Measurements from ENCODE around the gene TFDP2. TPM values are rescaled to one million over a fixed set of nuclear protein-coding genes. Genes with fewer than 3 reads are reported as not detected.

Gene TFDP2
- total RNA-seq, 2 experiments from 2014 or later, result 99.9 to 169 TPM

DNA sequence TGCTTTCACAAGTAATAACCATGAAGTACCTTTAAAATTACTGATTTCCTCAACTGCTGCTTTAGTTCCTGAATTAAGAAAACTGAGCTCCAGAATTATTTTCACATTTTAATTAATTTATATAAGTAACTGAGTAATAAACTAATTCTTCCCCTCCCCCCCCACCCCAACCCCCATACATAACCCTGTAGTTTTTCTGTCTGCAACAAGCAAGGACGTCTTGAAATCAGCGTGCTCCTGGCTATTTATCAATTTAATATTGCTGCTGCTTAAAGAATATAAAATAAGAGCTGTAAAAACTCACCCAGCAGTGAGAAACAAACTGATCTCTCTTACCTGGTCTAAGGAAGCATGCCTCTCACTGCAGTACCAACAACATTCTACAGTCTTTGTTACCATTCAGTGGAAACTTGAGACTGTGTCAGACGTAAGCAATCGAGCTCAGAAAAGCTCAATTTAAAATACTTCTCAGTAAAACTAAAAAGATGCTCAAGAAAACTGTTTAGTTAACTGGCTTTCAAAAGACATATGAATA lies 121.0 kb downstream of the TFDP2 start:
- H2AFZ ChIP-seq (ENCODE audit: low read length), result peak overlapping the region; percentile 13; the same call in 1 of the 2 replicates
- peaks cover 38% of the 10 kb centered on the region for H3K36me3 ChIP-seq (ENCODE audit: insufficient read depth, low read length)
- DNase-seq (ENCODE audit: low spot score), result peak; percentile 92
- H3K4me3 ChIP-seq (ENCODE audit: low read depth, low read length, poor library complexity, severe bottlenecking), result peak overlapping the region; percentile 84
- peaks cover 57% of the 10 kb centered on the region for H3K4me1 ChIP-seq (ENCODE audit: insufficient read depth, low read length, poor library complexity, severe bottlenecking)
- BruUV-seq (replicated peaks), result no TSS peak
- H3K9me2 ChIP-seq (ENCODE audit: insufficient read depth, low read length), result no peaks in the 10 kb centered on the region
- POLR2A ChIA-PET, result interaction anchor here (0.6 to 2.2 kb wide), 26 partner anchors 8 to 549 kb away, joined by 3 to 11 read pairs (median 5); no protein-coding TSS in a partner anchor
- intact Hi-C loops (cut with micrococcal nuclease; ENCODE audit: unreplicated experiment), result loop anchor here (2.0 to 10.0 kb wide), 4 partner anchors 68 to 1946 kb away; partner anchors contain the start of genes DIPK2A, RNF7 and U2SURP
- peak overlapping the region; percentile 95 for H3K4me2 ChIP-seq (ENCODE audit: low read length)
- no peaks in the 10 kb centered on the region for H4K20me1 ChIP-seq (ENCODE audit: insufficient read depth, low read length)
- H3K27ac ChIP-seq (ENCODE audit: low read depth, low read length, poor library complexity, severe bottlenecking), result peak overlapping the region; percentile 80
- CTCF ChIA-PET (ENCODE audit: unreplicated experiment), result interaction anchor here (0.6 kb wide), 1 partner anchor 138 kb away, joined by 3 read pairs; no protein-coding TSS in a partner anchor
- H3K79me2 ChIP-seq (ENCODE audit: insufficient read depth, low read depth, low read length), result peaks cover 68% of the 10 kb centered on the region
- TF ChIP-seq CTCF (conservative IDR thresholded peaks at IDR 0.05; ENCODE audit: low read length) (no peak), EZH2phosphoT487 (IDR thresholded peaks at IDR 0.05; ENCODE audit: borderline replicate concordance, low read depth, low read length) (no peak)
- peaks cover 9% of the 10 kb centered on the region; the same call in 1 of the 2 replicates for H3K9me3 ChIP-seq (ENCODE audit: low read length)

DNA sequence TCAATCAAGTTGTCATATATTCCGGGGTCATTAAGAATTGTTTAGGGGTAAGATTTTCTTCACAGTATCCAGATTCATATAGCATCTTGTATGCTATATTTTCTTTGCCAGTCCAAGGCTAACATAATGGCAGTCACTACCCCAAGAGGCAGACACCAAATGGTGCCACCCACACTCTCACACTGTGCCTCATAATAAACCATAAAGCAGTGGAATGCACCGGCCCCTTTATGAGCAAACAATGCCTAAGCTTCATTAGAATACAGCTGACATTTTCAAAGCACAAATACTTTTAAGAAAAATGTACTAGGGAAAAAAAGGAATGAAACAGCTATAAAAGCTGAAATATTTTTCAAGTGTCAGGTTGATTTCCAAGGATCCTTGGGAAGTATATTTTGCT lies 121.6 kb downstream of the TFDP2 start:
- H2AFZ ChIP-seq (ENCODE audit: low read length), result no peak overlapping the region
- peaks cover 40% of the 10 kb centered on the region for H3K36me3 ChIP-seq (ENCODE audit: insufficient read depth, low read length)
- DNase-seq (ENCODE audit: low spot score), result peak; percentile 80
- CTCF ChIA-PET (ENCODE audit: unreplicated experiment), result no interaction called here
- intact Hi-C loops (cut with micrococcal nuclease; ENCODE audit: unreplicated experiment), result loop anchor here (2.0 to 10.0 kb wide), 4 partner anchors 69 to 1947 kb away; partner anchors contain the start of genes DIPK2A, RNF7 and U2SURP
- H3K27ac ChIP-seq (ENCODE audit: low read depth, low read length, poor library complexity, severe bottlenecking), result peak overlapping the region; percentile 80
- POLR2A ChIA-PET, result interaction anchor here (0.6 to 2.2 kb wide), 21 partner anchors 8 to 488 kb away, joined by 3 to 11 read pairs (median 5); no protein-coding TSS in a partner anchor
- no peaks in the 10 kb centered on the region for H3K9me2 ChIP-seq (ENCODE audit: insufficient read depth, low read length)
- H3K4me1 ChIP-seq (ENCODE audit: insufficient read depth, low read length, poor library complexity, severe bottlenecking), result peaks cover 63% of the 10 kb centered on the region
- H3K9me3 ChIP-seq (ENCODE audit: low read length), result peaks cover 9% of the 10 kb centered on the region; the same call in 1 of the 2 replicates
- peak overlapping the region; percentile 84 for H3K4me3 ChIP-seq (ENCODE audit: low read depth, low read length, poor library complexity, severe bottlenecking)
- H4K20me1 ChIP-seq (ENCODE audit: insufficient read depth, low read length), result no peaks in the 10 kb centered on the region
- BruUV-seq (replicated peaks), result TSS peak; percentile 79
- no peak for TF ChIP-seq CTCF (conservative IDR thresholded peaks at IDR 0.05; ENCODE audit: low read length)
- TF ChIP-seq EZH2phosphoT487 (IDR thresholded peaks at IDR 0.05; ENCODE audit: borderline replicate concordance, low read depth, low read length), result no peak
- peak overlapping the region; percentile 95 for H3K4me2 ChIP-seq (ENCODE audit: low read length)
- peaks cover 73% of the 10 kb centered on the region for H3K79me2 ChIP-seq (ENCODE audit: insufficient read depth, low read depth, low read length)

- DNase-seq (ENCODE audit: low spot score), result peak; percentile 39
- Histone ChIP-seq H3K27ac (ENCODE audit: low read depth, low read length, poor library complexity, severe bottlenecking) (peak overlapping the region; percentile 80), H3K36me3 (ENCODE audit: insufficient read depth, low read length) (peaks cover 39% of the 10 kb centered on the region), H3K9me2 (ENCODE audit: insufficient read depth, low read length) (no peaks in the 10 kb centered on the region), H3K9me3 (ENCODE audit: low read length) (peaks cover 6% of the 10 kb centered on the region; the same call in 1 of the 2 replicates), H3K4me2 (ENCODE audit: low read length) (peak overlapping the region; percentile 95), H3K79me2 (ENCODE audit: insufficient read depth, low read depth, low read length) (peaks cover 78% of the 10 kb centered on the region), H3K4me1 (ENCODE audit: insufficient read depth, low read length, poor library complexity, severe bottlenecking) (peaks cover 68% of the 10 kb centered on the region), H2AFZ (ENCODE audit: low read length) (no peak overlapping the region), H4K20me1 (ENCODE audit: insufficient read depth, low read length) (no peaks in the 10 kb centered on the region), H3K4me3 (ENCODE audit: low read depth, low read length, poor library complexity, severe bottlenecking) (peak overlapping the region; percentile 84)
- BruUV-seq (replicated peaks), result no TSS peak
- ChIA-PET POLR2A (interaction anchor here (0.8 to 1.7 kb wide), 12 partner anchors 9 to 199 kb away, joined by 3 to 11 read pairs (median 5); no protein-coding TSS in a partner anchor), CTCF (ENCODE audit: unreplicated experiment) (interaction anchor here (1.3 kb wide), 1 partner anchor 70 kb away, joined by 3 read pairs; no protein-coding TSS in a partner anchor)
- TF ChIP-seq CTCF (conservative IDR thresholded peaks at IDR 0.05; ENCODE audit: low read length) (no peak), EZH2phosphoT487 (IDR thresholded peaks at IDR 0.05; ENCODE audit: borderline replicate concordance, low read depth, low read length) (no peak)
- intact Hi-C loops (cut with micrococcal nuclease; ENCODE audit: unreplicated experiment), result loop anchor here (10.0 kb wide), 2 partner anchors 978 to 1948 kb away; partner anchors contain the start of genes DIPK2A and U2SURP
These were observed 122.0 kb downstream of the TFDP2 start for GRCh38 chr3:142027300-142027699.
